Parathyroid adenoma (tissue), 2 donors: ENCODE measurements around the gene TIGD4.

ENCODE experiments used
- H2AFZ ChIP-seq: fragments of 300-600 bp; sonication (generic); one replicate; pipeline ENCODE4 v1.7.0; 2017; ENCODE audit warnings: antibody characterized with exemption, mild to moderate bottlenecking
- H3K27ac ChIP-seq: fragments of 300-600 bp; sonication (generic); one replicate; pipeline ENCODE4 v1.7.0; 2017
- H3K27me3 ChIP-seq: fragments of 300-600 bp; sonication (generic); one replicate; pipeline ENCODE4 v1.7.0; 2017; ENCODE audit warnings: low read length; ENCODE audit not compliant: control insufficient read depth, insufficient read depth
- H3K36me3 ChIP-seq: fragments of 300-600 bp; sonication (generic); one replicate; pipeline ENCODE4 v1.7.0; 2017; ENCODE audit warnings: low read length; ENCODE audit not compliant: control insufficient read depth, insufficient read depth
- H3K4me1 ChIP-seq: fragments of 300-600 bp; sonication (generic); one replicate; pipeline ENCODE4 v1.7.0; 2017; ENCODE audit warnings: control low read depth
- H3K4me2 ChIP-seq: fragments of 300-600 bp; sonication (generic); one replicate; pipeline ENCODE4 v1.7.0; 2017; ENCODE audit warnings: low read length
- H3K4me3 ChIP-seq: fragments of 300-600 bp; sonication (generic); one replicate; pipeline ENCODE4 v1.7.0; 2017; ENCODE audit warnings: low read depth, low read length
- H3K79me2 ChIP-seq: fragments of 300-600 bp; sonication (generic); one replicate; pipeline ENCODE4 v1.7.0; 2017; ENCODE audit warnings: control low read depth
- H3K9ac ChIP-seq: fragments of 300-600 bp; sonication (generic); one replicate; pipeline ENCODE4 v1.7.0; 2017; ENCODE audit warnings: mild to moderate bottlenecking
- H3K9me3 ChIP-seq: fragments of 300-600 bp; sonication (generic); one replicate; pipeline ENCODE4 v1.7.0; 2017; ENCODE audit warnings: low read length; ENCODE audit not compliant: control insufficient read depth
- TF ChIP-seq, protein P1 (sequence below): fragments of 300-600 bp; sonication (generic); IDR thresholded peaks from one replicate; pipeline ENCODE4 v1.7.0; 2017; ENCODE audit warnings: antibody characterized with exemption, mild to moderate bottlenecking
- donor health status: primary hyperparathyroidism.

Gene TIGD4

GRCh38 chr4:152763796-152764195, 15.7 kb downstream of the TIGD4 start:
- Histone ChIP-seq H3K36me3 (no peaks in the 10 kb centered on the region), H3K27ac (no peak overlapping the region), H3K9ac (no peak overlapping the region), H3K9me3 (no peaks in the 10 kb centered on the region), H3K4me1 (no peaks in the 10 kb centered on the region), H3K4me2 (no peak overlapping the region), H3K79me2 (no peaks in the 10 kb centered on the region), H3K27me3 (no peaks in the 10 kb centered on the region), H2AFZ (no peak overlapping the region), H3K4me3 (no peak overlapping the region)
- TF ChIP-seq, protein P1, sequence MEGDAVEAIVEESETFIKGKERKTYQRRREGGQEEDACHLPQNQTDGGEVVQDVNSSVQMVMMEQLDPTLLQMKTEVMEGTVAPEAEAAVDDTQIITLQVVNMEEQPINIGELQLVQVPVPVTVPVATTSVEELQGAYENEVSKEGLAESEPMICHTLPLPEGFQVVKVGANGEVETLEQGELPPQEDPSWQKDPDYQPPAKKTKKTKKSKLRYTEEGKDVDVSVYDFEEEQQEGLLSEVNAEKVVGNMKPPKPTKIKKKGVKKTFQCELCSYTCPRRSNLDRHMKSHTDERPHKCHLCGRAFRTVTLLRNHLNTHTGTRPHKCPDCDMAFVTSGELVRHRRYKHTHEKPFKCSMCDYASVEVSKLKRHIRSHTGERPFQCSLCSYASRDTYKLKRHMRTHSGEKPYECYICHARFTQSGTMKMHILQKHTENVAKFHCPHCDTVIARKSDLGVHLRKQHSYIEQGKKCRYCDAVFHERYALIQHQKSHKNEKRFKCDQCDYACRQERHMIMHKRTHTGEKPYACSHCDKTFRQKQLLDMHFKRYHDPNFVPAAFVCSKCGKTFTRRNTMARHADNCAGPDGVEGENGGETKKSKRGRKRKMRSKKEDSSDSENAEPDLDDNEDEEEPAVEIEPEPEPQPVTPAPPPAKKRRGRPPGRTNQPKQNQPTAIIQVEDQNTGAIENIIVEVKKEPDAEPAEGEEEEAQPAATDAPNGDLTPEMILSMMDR = no peak

DNA sequence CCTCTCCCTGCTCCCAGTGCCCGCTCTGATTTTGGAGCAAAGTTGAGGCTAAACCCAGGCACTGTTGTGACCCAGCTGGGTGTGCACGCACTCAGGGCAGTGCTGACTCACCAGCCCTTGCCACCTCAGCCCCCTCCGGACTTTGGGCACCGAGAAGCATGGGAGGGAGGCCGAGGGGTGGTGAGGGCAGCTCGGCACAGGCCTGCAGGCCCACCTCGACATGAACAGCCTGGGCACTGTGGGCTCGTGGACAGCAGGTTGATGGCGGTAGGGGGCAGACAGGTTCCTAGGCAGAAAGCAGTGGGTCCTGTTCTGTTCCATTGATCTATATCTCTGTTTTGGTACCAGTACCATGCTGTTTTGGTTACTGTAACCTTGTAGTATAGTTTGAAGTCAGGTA, 30.9 kb downstream of the TIGD4 start:
- Histone ChIP-seq H2AFZ (no peak overlapping the region), H3K36me3 (no peaks in the 10 kb centered on the region), H3K79me2 (no peaks in the 10 kb centered on the region), H3K9me3 (no peaks in the 10 kb centered on the region), H3K4me2 (no peak overlapping the region), H3K9ac (no peak overlapping the region), H3K4me3 (no peak overlapping the region), H3K27me3 (no peaks in the 10 kb centered on the region), H3K27ac (no peak overlapping the region), H3K4me1 (no peaks in the 10 kb centered on the region)
- TF ChIP-seq, protein P1 = no peak

- Histone ChIP-seq H3K4me3 (no peak overlapping the region), H3K36me3 (no peaks in the 10 kb centered on the region), H3K27ac (no peak overlapping the region), H2AFZ (no peak overlapping the region), H3K9ac (no peak overlapping the region), H3K27me3 (no peaks in the 10 kb centered on the region), H3K4me1 (no peaks in the 10 kb centered on the region), H3K4me2 (no peak overlapping the region), H3K79me2 (no peaks in the 10 kb centered on the region), H3K9me3 (no peaks in the 10 kb centered on the region)
- TF ChIP-seq, protein P1 = no peak
Measured at GRCh38 chr4:152747444-152747843, 32.1 kb downstream of the TIGD4 start.

DNA sequence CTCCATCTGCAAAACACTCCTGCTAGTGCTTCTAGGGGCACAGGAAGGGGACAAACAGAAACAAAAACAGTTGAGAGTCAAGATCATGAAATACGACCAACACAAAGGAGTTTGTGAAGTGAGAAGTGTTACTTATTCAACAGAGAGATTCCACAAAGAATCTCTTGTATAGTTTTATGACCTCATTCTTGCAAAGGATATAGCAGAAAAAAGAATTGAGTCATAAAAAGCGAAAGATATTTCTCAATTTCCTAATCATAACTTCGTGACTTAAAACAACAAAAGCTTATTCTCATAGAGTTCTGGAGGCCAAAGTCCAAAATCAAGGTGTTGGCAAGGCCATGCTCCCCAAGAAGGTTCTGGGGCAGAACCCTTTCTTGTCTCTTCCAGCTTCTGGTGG, 40.7 kb downstream of the TIGD4 start:
- no peaks in the 10 kb centered on the region for H3K36me3 ChIP-seq
- H3K27ac ChIP-seq = no peak overlapping the region
- no peak overlapping the region for H3K9ac ChIP-seq
- H3K9me3 ChIP-seq = no peaks in the 10 kb centered on the region
- no peak overlapping the region for H3K4me2 ChIP-seq
- H3K27me3 ChIP-seq = no peaks in the 10 kb centered on the region
- H3K4me3 ChIP-seq = no peak overlapping the region
- no peak overlapping the region for H2AFZ ChIP-seq
- no peaks in the 10 kb centered on the region for H3K4me1 ChIP-seq
- H3K79me2 ChIP-seq = no peaks in the 10 kb centered on the region
- TF ChIP-seq, protein P1 = no peak

DNA sequence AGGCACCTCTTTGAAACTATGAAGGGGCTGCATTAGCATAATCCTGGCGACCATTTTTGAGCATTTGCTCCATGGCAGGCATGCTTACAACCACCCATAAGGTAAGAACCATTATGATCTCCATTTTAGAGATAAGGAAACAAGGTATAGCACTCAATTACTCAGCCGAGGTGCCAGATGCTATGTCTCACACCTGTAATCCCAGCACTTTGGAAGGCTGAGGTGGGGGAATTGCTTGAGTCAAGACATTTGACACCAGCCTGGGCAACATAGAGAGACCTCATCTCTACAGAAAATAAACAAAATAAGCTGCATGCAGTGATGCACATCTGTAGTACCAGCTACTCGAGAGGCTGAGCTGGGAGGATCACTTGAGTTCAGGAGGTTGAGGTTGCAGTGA, 43.6 kb downstream of the TIGD4 start:
- TF ChIP-seq, protein P1 = no peak

More for the DNA sequence above, 43.6 kb downstream of the TIGD4 start:
- Histone ChIP-seq H3K9me3 (no peaks in the 10 kb centered on the region), H2AFZ (no peak overlapping the region), H3K9ac (no peak overlapping the region), H3K4me1 (no peaks in the 10 kb centered on the region), H3K4me2 (no peak overlapping the region), H3K36me3 (no peaks in the 10 kb centered on the region), H3K4me3 (no peak overlapping the region), H3K27ac (no peak overlapping the region), H3K27me3 (no peaks in the 10 kb centered on the region), H3K79me2 (no peaks in the 10 kb centered on the region)
